Measurements from ENCODE around the gene COL4A1.

DNA sequence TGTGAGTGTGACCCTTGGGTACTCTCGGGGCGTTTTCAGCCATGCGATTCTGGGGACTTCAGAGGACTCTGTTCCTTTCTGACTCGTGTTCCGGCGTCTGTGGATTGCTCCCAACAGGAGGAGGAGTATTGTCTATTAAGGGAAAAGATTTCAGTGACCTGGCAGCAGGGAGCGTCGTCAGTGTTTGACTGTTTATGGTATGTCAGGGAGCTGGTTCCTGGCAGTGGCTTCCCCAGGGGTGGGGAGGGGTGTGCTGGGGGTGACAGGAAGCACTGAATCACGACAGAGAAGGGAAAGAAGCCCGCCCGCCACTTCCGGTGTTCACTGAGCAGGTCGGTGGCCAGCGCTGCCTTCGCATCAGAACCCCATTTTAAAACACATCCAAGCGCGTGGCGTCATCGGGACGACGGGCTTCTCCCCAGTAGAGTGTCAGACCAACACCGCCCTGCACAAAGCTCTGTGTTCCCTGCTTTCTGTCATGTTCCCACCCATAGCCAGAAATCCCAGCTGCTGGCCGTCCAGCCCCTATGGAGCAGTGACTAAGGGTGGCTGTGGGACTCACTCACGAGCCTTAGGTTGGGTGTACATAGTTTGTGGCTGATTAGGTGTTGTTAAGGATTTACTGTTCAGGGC is 34.0 kb upstream of the COL4A1 start:
- TF ChIP-seq REST (IDR thresholded peaks at IDR 0.05; ENCODE audit: insufficient read depth in 1 of 2, low read depth in 2 of 2, low read length in 2 of 2) = no peak
- no peak for TF ChIP-seq POLR2AphosphoS5 (IDR thresholded peaks at IDR 0.05; ENCODE audit: low read depth, low read length)
- no peak for TF ChIP-seq FOXP2 (optimal IDR thresholded peaks at IDR 0.05; ENCODE audit: borderline replicate concordance, extremely low read depth, extremely low read length, insufficient read depth)
